A549 (cell line): ENCODE data around the gene CITED2. TPM values are rescaled to one million over a fixed set of nuclear protein-coding genes. Genes with fewer than 3 reads are reported as not detected.

ENCODE experiments used
- ATAC-seq, 2 experiments: fragments of 200-7000 bp in 1 of 2; fragments of >200 bp in 1 of 2; cut with Nextera tagmentation in 1 of 2; cut with Tn5 transposase in 1 of 2; 3 replicates each; pipeline versions ENCODE4 v1.8.0 to v1.9.1; 2018 to 2020; ENCODE audit warnings: mild to moderate bottlenecking in 1 of 2, moderate library complexity in 1 of 2
- CTCF ChIA-PET: fragments of 300-600 bp; sonication (Branson Sonifier 250); formaldehyde crosslinking; extraction: SDS; loops from one replicate; lab custom pipeline; 2021; ENCODE audit warnings: antibody characterized with exemption, inconsistent platforms; lab: Yijun Ruan, JAX
- POLR2A ChIA-PET: fragments of 350-600 bp; formaldehyde crosslinking; extraction: SDS; loops from one replicate; lab custom pipeline; 2021; ENCODE audit warnings: antibody characterized with exemption, inconsistent platforms; lab: Yijun Ruan, JAX
- DNase-seq, 2 experiments: peaks; one replicate each; pipeline versions ENCODE4 v3.0.0 to v3.0.0-alpha.2; 2011 to 2016; ENCODE audit warnings: low read depth in 1 of 2, low spot score in 1 of 2
- FAIRE-seq: peaks from 2 replicates; lab custom pipeline; 2011; peaks lifted over from hg19 to GRCh38; lab: Jason Lieb, UNC
- H3K27ac ChIP-seq, 2 experiments: fragments of >200 bp; sonication (Bioruptor Twin); formaldehyde crosslinking; 3 replicates each; pipeline ENCODE4 v1.5.1; 2016 to 2017
- H3K4me1 ChIP-seq: fragments of >200 bp; sonication (Bioruptor Twin); formaldehyde crosslinking; 3 replicates; pipeline ENCODE4 v1.6.1; 2016
- H3K4me2 ChIP-seq: fragments of >200 bp; sonication (Bioruptor Twin); formaldehyde crosslinking; 3 replicates; pipeline ENCODE4 v1.6.1; 2016
- H3K4me3 ChIP-seq: fragments of >200 bp; sonication (Bioruptor Twin); formaldehyde crosslinking; 3 replicates; pipeline ENCODE4 v1.5.1; 2016
- H3K9me3 ChIP-seq: fragments of >200 bp; sonication (Bioruptor Twin); formaldehyde crosslinking; 3 replicates; pipeline ENCODE4 v1.6.1; 2016
- BHLHE40 ChIP-seq: IDR thresholded peaks from 2 replicates; pipeline ENCODE4 v1.6.1; 2012; ENCODE audit warnings: low read depth, low read length, inconsistent platforms
- CBX8 ChIP-seq: fragments of 200-600 bp; sonication (generic); IDR thresholded peaks from 2 replicates; pipeline ENCODE4 v1.6.1; 2016
- CEBPB ChIP-seq, 2 experiments: fragments of >200 bp in 1 of 2; sonication (Bioruptor Twin) in 1 of 2; formaldehyde crosslinking in 1 of 2; IDR thresholded peaks; 2 replicates each; pipeline ENCODE4 v1.6.1; 2012 to 2016
- CHD2 ChIP-seq: fragments of 150-350 bp; IDR thresholded peaks from 2 replicates; pipeline ENCODE4 v1.6.1; 2014; ENCODE audit warnings: low read length; ENCODE audit not compliant: partially characterized antibody
- FOSL2 ChIP-seq, 2 experiments: fragments of 450-650 bp in 1 of 2; fragments of >200 bp in 1 of 2; sonication (Bioruptor Twin) in 1 of 2; formaldehyde crosslinking; IDR thresholded peaks; 2 replicates each; pipeline versions ENCODE4 v1.5.0 to v1.6.1; 2016 to 2020; ENCODE audit warnings: mild to moderate bottlenecking in 1 of 2, moderate library complexity in 1 of 2
- HDAC2 ChIP-seq: fragments of 200-600 bp; sonication (generic); IDR thresholded peaks from 2 replicates; pipeline ENCODE4 v1.6.1; 2016
- HEYL ChIP-seq: fragments of 250-450 bp; sonication (Bioruptor Pico); IDR thresholded peaks from 2 replicates; pipeline ENCODE4 v1.8.0; 2021; ENCODE audit warnings: mild to moderate bottlenecking, moderate library complexity
- HOXB5 ChIP-seq: fragments of 250-450 bp; sonication (Bioruptor Pico); IDR thresholded peaks from 2 replicates; pipeline ENCODE4 v1.5.0; 2020; ENCODE audit warnings: mild to moderate bottlenecking, moderate library complexity
- JUNB ChIP-seq: fragments of >200 bp; sonication (Bioruptor Twin); formaldehyde crosslinking; IDR thresholded peaks from 2 replicates; pipeline ENCODE4 v1.6.1; 2016
- KDM5A ChIP-seq: fragments of 200-600 bp; sonication (generic); IDR thresholded peaks from 2 replicates; pipeline ENCODE4 v1.6.1; 2016; ENCODE audit warnings: antibody characterized with exemption, mild to moderate bottlenecking
- MAFK ChIP-seq: fragments of 450-650 bp; IDR thresholded peaks from 2 replicates; pipeline ENCODE4 v1.6.1; 2014; ENCODE audit not compliant: partially characterized antibody
- MYC ChIP-seq: IDR thresholded peaks from 2 replicates; pipeline ENCODE4 v1.6.1; 2012; ENCODE audit warnings: mild to moderate bottlenecking, inconsistent platforms, low read length, improper control_type of control experiment, borderline replicate concordance
- NFE2L2 ChIP-seq: fragments of 150-350 bp; conservative IDR thresholded peaks from 2 replicates; pipeline ENCODE4 v1.6.1; 2014; ENCODE audit warnings: low read length
- POLR2A ChIP-seq: IDR thresholded peaks from 2 replicates; pipeline ENCODE4 v1.6.1; 2012; ENCODE audit warnings: mild to moderate bottlenecking, low read length
- RAD21 ChIP-seq, 2 experiments: fragments of >200 bp in 1 of 2; sonication (Bioruptor Twin) in 1 of 2; formaldehyde crosslinking in 1 of 2; IDR thresholded peaks in 1 of 2; conservative IDR thresholded peaks in 1 of 2; 2 replicates in 1 of 2; 3 replicates in 1 of 2; pipeline ENCODE4 v1.6.1; 2012 to 2018; ENCODE audit warnings: inconsistent platforms in 1 of 2
- RFX5 ChIP-seq: fragments of 450-650 bp; IDR thresholded peaks from 2 replicates; pipeline ENCODE4 v1.7.1; 2014; ENCODE audit warnings: antibody characterized with exemption, mild to moderate bottlenecking, moderate library complexity
- RNF2 ChIP-seq: fragments of 200-600 bp; sonication (generic); IDR thresholded peaks from 2 replicates; pipeline ENCODE4 v1.6.1; 2016; ENCODE audit warnings: low read depth, mild to moderate bottlenecking, antibody characterized with exemption, moderate library complexity, borderline replicate concordance
- SMC3 ChIP-seq: fragments of >200 bp; sonication (Bioruptor Twin); formaldehyde crosslinking; IDR thresholded peaks from 3 replicates; pipeline ENCODE4 v1.6.1; 2018; ENCODE audit warnings: inconsistent platforms
- SREBF2 ChIP-seq: fragments of 450-650 bp; IDR thresholded peaks from 2 replicates; pipeline ENCODE4 v1.6.1; 2014; ENCODE audit warnings: mild to moderate bottlenecking, moderate library complexity
- TFCP2L1 ChIP-seq: fragments of 250-450 bp; sonication (Bioruptor Pico); IDR thresholded peaks from 2 replicates; pipeline ENCODE4 v1.5.0; 2021; ENCODE audit warnings: mild to moderate bottlenecking
- ZC3H11A ChIP-seq: fragments of 450-650 bp; IDR thresholded peaks from 2 replicates; pipeline ENCODE4 v1.6.1; 2014; ENCODE audit warnings: antibody characterized with exemption, mild to moderate bottlenecking
- ZSCAN20 ChIP-seq: fragments of 250-450 bp; sonication (Bioruptor Pico); IDR thresholded peaks from 2 replicates; pipeline ENCODE4 v1.8.0; 2022; ENCODE audit warnings: mild to moderate bottlenecking, moderate library complexity
- WGBS: methylation state at CpG from one replicate; pipeline ENCODE4 v1.1.6; 2017; ENCODE audit errors: missing lambda C conversion rate; 5-methylcytosine and 5-hydroxymethylcytosine counted together
- polyA plus RNA-seq, 4 experiments: library from polyadenylated mRNA; depleted of rRNA in 3 of 4; stranded (reverse); fragments of >200 nt; fragmentation: RNase III in 1 of 4; extraction: RNeasy Plus Mini Kit Qiagen cat#74134 plus additional on column Dnase treatment in 1 of 4; gene quantifications; 2 replicates in 3 of 4; 3 replicates in 1 of 4; pipeline ENCODE4 v1.2.3, GENCODE V29; 2011 to 2017
- TF ChIP-seq, protein P1 (sequence below): fragments of >200 bp; sonication (Bioruptor Twin); formaldehyde crosslinking; IDR thresholded peaks from 3 replicates; pipeline ENCODE4 v1.5.1; 2016
- TF ChIP-seq, protein P2 (sequence below): IDR thresholded peaks from 2 replicates; pipeline ENCODE4 v1.6.1; 2012; ENCODE audit warnings: low read depth, borderline replicate concordance
- TF ChIP-seq, protein P3 (sequence below): fragments of >200 bp; sonication (Bioruptor Twin); formaldehyde crosslinking; IDR thresholded peaks from 3 replicates; pipeline ENCODE4 v1.6.1; 2016
- TF ChIP-seq, protein P4 (sequence below): IDR thresholded peaks from 2 replicates; pipeline ENCODE4 v1.6.1; 2012
- TF ChIP-seq, protein P5 (sequence below): IDR thresholded peaks from 2 replicates; pipeline ENCODE4 v1.6.1; 2012
- TF ChIP-seq, protein P6 (sequence below): fragments of 250-450 bp; sonication (Bioruptor Pico); IDR thresholded peaks from 2 replicates; pipeline ENCODE4 v1.5.0; 2021; ENCODE audit warnings: mild to moderate bottlenecking, moderate library complexity, borderline replicate concordance

CITED2 gene
- polyA plus RNA-seq, 2 of the 4 experiments (the other 2 are of a cell fraction) = 6.4 to 9.3 TPM

DNA sequence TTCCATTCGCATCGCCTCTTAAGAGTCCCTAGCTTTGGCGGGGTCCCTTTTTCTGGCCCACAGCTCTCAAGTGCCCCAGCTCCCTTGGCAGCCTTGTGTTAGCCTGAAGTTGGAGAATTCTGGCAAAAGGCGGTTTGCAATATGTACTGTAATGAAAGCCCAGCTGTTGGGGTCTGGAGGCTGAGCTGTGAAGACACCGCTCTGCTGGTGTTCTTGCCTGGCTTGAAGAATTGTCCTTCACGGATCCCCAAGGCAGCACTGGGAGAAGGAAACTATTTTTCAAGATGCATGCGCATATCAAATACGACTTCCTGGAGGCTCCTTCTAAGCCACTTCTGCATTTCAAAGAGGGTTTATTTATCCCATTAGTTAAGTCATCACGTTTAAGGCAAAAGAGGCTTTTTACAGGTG is 21.4 kb upstream of the CITED2 start:
- Histone ChIP-seq H3K4me1 (no peaks in the 10 kb centered on the region), H3K4me2 (no peak overlapping the region), H3K9me3 (no peaks in the 10 kb centered on the region), H3K4me3 (no peak overlapping the region), H3K27ac (no peak overlapping the region)
- FAIRE-seq (no peak), ATAC-seq (no peak), DNase-seq (no peak)
- ChIA-PET CTCF (interaction anchor here (1.5 kb wide), 1 partner anchor 12 kb away, joined by 3 read pairs; no protein-coding TSS in a partner anchor), POLR2A (no interaction called here)
- TF ChIP-seq RNF2 (no peak), NFE2L2 (no peak), CHD2 (no peak), HDAC2 (no peak), TFCP2L1 (CRISPR knock-in tag) (no peak), HEYL (no peak), KDM5A (no peak), FOSL2 (IDR thresholded peaks at IDR 0.05) (no peak), FOSL2 (CRISPR knock-in tag; IDR thresholded peaks at IDR 0.05) (no peak), ZC3H11A (no peak)
- TF ChIP-seq, protein P1, sequence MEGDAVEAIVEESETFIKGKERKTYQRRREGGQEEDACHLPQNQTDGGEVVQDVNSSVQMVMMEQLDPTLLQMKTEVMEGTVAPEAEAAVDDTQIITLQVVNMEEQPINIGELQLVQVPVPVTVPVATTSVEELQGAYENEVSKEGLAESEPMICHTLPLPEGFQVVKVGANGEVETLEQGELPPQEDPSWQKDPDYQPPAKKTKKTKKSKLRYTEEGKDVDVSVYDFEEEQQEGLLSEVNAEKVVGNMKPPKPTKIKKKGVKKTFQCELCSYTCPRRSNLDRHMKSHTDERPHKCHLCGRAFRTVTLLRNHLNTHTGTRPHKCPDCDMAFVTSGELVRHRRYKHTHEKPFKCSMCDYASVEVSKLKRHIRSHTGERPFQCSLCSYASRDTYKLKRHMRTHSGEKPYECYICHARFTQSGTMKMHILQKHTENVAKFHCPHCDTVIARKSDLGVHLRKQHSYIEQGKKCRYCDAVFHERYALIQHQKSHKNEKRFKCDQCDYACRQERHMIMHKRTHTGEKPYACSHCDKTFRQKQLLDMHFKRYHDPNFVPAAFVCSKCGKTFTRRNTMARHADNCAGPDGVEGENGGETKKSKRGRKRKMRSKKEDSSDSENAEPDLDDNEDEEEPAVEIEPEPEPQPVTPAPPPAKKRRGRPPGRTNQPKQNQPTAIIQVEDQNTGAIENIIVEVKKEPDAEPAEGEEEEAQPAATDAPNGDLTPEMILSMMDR = no peak
- TF ChIP-seq, protein P2, sequence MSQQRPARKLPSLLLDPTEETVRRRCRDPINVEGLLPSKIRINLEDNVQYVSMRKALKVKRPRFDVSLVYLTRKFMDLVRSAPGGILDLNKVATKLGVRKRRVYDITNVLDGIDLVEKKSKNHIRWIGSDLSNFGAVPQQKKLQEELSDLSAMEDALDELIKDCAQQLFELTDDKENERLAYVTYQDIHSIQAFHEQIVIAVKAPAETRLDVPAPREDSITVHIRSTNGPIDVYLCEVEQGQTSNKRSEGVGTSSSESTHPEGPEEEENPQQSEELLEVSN = no peak
- TF ChIP-seq, protein P3, sequence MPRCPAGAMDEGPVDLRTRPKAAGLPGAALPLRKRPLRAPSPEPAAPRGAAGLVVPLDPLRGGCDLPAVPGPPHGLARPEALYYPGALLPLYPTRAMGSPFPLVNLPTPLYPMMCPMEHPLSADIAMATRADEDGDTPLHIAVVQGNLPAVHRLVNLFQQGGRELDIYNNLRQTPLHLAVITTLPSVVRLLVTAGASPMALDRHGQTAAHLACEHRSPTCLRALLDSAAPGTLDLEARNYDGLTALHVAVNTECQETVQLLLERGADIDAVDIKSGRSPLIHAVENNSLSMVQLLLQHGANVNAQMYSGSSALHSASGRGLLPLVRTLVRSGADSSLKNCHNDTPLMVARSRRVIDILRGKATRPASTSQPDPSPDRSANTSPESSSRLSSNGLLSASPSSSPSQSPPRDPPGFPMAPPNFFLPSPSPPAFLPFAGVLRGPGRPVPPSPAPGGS = no peak
- TF ChIP-seq, protein P4, sequence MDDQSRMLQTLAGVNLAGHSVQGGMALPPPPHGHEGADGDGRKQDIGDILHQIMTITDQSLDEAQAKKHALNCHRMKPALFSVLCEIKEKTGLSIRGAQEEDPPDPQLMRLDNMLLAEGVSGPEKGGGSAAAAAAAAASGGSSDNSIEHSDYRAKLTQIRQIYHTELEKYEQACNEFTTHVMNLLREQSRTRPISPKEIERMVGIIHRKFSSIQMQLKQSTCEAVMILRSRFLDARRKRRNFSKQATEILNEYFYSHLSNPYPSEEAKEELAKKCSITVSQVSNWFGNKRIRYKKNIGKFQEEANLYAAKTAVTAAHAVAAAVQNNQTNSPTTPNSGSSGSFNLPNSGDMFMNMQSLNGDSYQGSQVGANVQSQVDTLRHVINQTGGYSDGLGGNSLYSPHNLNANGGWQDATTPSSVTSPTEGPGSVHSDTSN = no peak
- 79% methylated on average over 9 of the region's 9 CpGs for WGBS

DNA sequence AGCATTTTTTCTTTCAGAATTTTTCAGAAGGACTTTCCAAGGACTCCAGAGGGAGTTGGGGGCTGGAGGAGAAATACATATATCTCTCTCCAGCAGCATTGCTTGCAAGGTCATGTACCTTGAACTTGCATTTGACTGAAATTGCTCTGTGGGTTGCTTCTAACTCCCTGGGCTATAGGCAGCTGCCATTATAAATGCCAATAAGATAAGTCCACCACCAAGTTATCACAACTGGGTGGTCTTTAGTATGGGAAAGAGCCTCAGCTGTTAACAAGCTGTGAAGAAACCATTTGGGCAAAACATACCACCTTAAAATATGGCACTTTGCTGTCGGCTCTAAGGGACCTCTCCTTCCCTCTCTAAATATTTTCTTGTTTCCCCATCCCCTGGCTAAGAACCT is 20.9 kb upstream of the CITED2 start:
- DNase-seq (no peak), ATAC-seq (no peak)
- Histone ChIP-seq H3K4me2 (no peak overlapping the region), H3K4me3 (no peak overlapping the region), H3K9me3 (no peaks in the 10 kb centered on the region), H3K4me1 (no peaks in the 10 kb centered on the region)
- CTCF ChIA-PET = interaction anchor here (1.5 kb wide), 1 partner anchor 12 kb away, joined by 3 read pairs; no protein-coding TSS in a partner anchor
- no peak for TF ChIP-seq CEBPB (IDR thresholded peaks at IDR 0.05)
- TF ChIP-seq BHLHE40 = no peak
- no peak for TF ChIP-seq JUNB
- TF ChIP-seq ZSCAN20 (CRISPR knock-in tag) = no peak
- no peak for TF ChIP-seq MYC
- no peak for TF ChIP-seq MAFK
- no peak for TF ChIP-seq SMC3
- no peak for TF ChIP-seq RAD21 (conservative IDR thresholded peaks at IDR 0.05 in 1 of 2, IDR thresholded peaks at IDR 0.05 in 1 of 2)
- TF ChIP-seq HOXB5 (CRISPR knock-in tag) = no peak
- no peak for TF ChIP-seq KDM5A
- no peak for TF ChIP-seq CHD2
- TF ChIP-seq RFX5 = no peak
- TF ChIP-seq, protein P5, sequence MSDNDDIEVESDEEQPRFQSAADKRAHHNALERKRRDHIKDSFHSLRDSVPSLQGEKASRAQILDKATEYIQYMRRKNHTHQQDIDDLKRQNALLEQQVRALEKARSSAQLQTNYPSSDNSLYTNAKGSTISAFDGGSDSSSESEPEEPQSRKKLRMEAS = no peak
- TF ChIP-seq, protein P6, sequence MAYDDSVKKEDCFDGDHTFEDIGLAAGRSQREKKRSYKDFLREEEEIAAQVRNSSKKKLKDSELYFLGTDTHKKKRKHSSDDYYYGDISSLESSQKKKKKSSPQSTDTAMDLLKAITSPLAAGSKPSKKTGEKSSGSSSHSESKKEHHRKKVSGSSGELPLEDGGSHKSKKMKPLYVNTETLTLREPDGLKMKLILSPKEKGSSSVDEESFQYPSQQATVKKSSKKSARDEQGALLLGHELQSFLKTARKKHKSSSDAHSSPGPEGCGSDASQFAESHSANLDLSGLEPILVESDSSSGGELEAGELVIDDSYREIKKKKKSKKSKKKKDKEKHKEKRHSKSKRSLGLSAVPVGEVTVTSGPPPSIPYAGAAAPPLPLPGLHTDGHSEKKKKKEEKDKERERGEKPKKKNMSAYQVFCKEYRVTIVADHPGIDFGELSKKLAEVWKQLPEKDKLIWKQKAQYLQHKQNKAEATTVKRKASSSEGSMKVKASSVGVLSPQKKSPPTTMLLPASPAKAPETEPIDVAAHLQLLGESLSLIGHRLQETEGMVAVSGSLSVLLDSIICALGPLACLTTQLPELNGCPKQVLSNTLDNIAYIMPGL (CRISPR knock-in tag) = no peak
- no peak for TF ChIP-seq POLR2A
- TF ChIP-seq SREBF2 = no peak
- TF ChIP-seq, protein P3 = no peak
- no peak for TF ChIP-seq CBX8
- TF ChIP-seq, all 56 proteins: peak for 0
- no peak overlapping the region for H3K27ac ChIP-seq
- POLR2A ChIA-PET = no interaction called here
- FAIRE-seq = no peak
- WGBS = 73% methylated on average over 1 of the region's 1 CpG
